Measurements from ENCODE around the gene GLCCI1.

DNA sequence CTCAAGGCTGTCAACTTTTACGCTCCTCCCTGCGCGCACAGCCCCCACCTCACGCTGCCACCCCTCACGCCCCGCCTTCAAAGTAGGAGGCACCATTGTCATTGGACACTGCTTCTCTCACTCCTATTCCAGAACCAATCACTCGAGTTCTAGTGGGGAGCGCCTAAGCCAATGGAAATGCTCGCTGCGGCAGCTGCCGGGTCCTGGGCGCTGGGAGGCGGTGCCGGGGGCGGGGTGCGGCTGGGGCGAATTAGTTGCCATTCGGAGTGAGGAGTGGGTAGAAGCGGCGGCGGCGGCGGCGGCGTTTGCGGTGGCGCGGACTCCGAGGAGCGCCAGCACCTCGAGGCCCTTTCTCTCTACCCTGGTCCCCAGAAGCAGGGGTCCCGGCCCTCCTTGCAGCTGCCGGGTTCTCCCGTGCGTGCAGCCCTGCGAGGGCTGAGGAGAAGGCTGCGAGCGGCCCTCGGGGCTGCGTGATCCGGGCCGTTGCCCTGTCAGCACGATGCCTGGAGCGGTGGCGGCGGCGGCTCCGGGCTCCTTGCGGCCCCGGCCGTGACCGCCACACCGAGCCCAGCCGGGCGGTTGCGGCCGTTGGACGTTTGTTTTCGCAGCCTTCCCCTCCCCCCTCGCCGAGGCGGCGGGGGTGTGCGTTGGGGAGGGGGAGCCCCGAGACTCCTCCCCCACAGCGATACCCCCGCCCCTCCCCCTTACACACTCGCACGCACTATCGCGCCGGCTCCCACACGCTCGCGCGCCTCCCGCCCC lies at the start of gene GLCCI1:
- no peak for TF ChIP-seq SUZ12 (IDR thresholded peaks at IDR 0.05; ENCODE audit: extremely low read depth, insufficient read depth, insufficient read length)
- no peak for TF ChIP-seq ZNF274 (IDR thresholded peaks at IDR 0.05; ENCODE audit: low read depth, low read length)
- no peak for TF ChIP-seq YY1 (IDR thresholded peaks at IDR 0.05; ENCODE audit: insufficient read depth, insufficient read length)

Data from NT2/D1 (cell line).